ENCODE results near the gene FAU. TPM values are rescaled to one million over a fixed set of nuclear protein-coding genes. Genes with fewer than 3 reads are reported as not detected.

The FAU gene
- total and polyA plus RNA-seq, 2 of the 13 experiments (the other 11 are each of a cell fraction or from before 2014, with no cell fraction given), result 374 to 869 TPM

DNA sequence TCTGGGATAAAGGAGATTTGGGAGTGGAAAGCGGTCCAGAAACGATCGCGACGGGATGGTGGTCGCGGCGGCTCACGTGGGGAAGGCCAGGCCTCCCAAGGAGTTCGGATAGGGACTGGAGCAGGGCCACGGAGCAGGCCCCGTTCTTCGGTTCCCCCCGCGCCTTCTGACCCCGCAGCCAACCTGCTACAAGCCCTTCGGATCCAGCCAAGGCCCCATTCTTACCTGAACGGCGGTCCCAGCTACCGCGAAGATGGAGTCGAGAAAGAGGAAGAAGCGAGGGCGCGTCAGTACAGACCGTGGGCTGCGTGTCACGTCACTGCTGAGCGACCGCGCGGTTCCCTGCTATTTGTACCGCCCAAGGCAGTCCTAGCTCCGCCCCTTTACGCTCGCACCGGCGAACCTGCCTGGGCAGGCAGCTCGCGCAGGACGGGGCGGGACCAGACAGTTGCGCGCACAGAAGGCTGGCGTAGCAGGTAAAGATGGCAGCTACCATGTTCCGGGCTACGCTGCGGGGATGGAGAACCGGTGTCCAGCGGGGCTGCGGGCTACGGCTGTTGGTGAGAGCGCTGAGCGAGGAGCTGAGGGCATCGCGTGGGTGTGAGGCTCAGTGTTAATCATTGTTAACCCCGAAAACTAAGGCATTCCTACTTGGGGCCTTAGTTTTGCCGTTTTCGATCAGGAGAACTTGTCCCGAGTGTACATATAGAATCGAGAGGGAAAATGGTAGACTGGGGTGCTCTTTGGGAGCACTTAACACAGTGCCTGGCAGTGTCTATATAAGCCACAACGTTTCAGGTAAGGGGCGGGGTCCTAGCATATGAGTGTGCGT, at the start of gene FAU, which contains the start of gene MRPL49 (continued):
- 0 out of 2 replicates have a peak, but pooled peaks have one; percentile 25 for TF ChIP-seq ESRRA (CRISPR knock-in tag; IDR thresholded peaks at IDR 0.05; ENCODE audit: low read depth)
- TF ChIP-seq TBL1XR1 (IDR thresholded peaks at IDR 0.05; ENCODE audit: borderline replicate concordance, low read length, partially characterized antibody), result peak; percentile 9
- TF ChIP-seq ZC3H4 (CRISPR knock-in tag; IDR thresholded peaks at IDR 0.05; ENCODE audit: borderline replicate concordance), result no peak
- TF ChIP-seq ZNF3 (CRISPR knock-in tag; IDR thresholded peaks at IDR 0.05), result no peak
- TF ChIP-seq, protein P1, sequence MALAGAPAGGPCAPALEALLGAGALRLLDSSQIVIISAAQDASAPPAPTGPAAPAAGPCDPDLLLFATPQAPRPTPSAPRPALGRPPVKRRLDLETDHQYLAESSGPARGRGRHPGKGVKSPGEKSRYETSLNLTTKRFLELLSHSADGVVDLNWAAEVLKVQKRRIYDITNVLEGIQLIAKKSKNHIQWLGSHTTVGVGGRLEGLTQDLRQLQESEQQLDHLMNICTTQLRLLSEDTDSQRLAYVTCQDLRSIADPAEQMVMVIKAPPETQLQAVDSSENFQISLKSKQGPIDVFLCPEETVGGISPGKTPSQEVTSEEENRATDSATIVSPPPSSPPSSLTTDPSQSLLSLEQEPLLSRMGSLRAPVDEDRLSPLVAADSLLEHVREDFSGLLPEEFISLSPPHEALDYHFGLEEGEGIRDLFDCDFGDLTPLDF (CRISPR knock-in tag; IDR thresholded peaks at IDR 0.05), result peak; percentile 80; the same call in 1 of the 2 replicates
- TF ChIP-seq, protein P2, sequence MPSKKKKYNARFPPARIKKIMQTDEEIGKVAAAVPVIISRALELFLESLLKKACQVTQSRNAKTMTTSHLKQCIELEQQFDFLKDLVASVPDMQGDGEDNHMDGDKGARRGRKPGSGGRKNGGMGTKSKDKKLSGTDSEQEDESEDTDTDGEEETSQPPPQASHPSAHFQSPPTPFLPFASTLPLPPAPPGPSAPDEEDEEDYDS (CRISPR knock-in tag; IDR thresholded peaks at IDR 0.05), result peak; percentile 99
- TF ChIP-seq, protein P3, sequence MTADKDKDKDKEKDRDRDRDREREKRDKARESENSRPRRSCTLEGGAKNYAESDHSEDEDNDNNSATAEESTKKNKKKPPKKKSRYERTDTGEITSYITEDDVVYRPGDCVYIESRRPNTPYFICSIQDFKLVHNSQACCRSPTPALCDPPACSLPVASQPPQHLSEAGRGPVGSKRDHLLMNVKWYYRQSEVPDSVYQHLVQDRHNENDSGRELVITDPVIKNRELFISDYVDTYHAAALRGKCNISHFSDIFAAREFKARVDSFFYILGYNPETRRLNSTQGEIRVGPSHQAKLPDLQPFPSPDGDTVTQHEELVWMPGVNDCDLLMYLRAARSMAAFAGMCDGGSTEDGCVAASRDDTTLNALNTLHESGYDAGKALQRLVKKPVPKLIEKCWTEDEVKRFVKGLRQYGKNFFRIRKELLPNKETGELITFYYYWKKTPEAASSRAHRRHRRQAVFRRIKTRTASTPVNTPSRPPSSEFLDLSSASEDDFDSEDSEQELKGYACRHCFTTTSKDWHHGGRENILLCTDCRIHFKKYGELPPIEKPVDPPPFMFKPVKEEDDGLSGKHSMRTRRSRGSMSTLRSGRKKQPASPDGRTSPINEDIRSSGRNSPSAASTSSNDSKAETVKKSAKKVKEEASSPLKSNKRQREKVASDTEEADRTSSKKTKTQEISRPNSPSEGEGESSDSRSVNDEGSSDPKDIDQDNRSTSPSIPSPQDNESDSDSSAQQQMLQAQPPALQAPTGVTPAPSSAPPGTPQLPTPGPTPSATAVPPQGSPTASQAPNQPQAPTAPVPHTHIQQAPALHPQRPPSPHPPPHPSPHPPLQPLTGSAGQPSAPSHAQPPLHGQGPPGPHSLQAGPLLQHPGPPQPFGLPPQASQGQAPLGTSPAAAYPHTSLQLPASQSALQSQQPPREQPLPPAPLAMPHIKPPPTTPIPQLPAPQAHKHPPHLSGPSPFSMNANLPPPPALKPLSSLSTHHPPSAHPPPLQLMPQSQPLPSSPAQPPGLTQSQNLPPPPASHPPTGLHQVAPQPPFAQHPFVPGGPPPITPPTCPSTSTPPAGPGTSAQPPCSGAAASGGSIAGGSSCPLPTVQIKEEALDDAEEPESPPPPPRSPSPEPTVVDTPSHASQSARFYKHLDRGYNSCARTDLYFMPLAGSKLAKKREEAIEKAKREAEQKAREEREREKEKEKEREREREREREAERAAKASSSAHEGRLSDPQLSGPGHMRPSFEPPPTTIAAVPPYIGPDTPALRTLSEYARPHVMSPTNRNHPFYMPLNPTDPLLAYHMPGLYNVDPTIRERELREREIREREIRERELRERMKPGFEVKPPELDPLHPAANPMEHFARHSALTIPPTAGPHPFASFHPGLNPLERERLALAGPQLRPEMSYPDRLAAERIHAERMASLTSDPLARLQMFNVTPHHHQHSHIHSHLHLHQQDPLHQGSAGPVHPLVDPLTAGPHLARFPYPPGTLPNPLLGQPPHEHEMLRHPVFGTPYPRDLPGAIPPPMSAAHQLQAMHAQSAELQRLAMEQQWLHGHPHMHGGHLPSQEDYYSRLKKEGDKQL (CRISPR knock-in tag; IDR thresholded peaks at IDR 0.05; ENCODE audit: low read depth), result peak; percentile 47; the same call in 1 of the 2 replicates
- TF ChIP-seq, protein P4, sequence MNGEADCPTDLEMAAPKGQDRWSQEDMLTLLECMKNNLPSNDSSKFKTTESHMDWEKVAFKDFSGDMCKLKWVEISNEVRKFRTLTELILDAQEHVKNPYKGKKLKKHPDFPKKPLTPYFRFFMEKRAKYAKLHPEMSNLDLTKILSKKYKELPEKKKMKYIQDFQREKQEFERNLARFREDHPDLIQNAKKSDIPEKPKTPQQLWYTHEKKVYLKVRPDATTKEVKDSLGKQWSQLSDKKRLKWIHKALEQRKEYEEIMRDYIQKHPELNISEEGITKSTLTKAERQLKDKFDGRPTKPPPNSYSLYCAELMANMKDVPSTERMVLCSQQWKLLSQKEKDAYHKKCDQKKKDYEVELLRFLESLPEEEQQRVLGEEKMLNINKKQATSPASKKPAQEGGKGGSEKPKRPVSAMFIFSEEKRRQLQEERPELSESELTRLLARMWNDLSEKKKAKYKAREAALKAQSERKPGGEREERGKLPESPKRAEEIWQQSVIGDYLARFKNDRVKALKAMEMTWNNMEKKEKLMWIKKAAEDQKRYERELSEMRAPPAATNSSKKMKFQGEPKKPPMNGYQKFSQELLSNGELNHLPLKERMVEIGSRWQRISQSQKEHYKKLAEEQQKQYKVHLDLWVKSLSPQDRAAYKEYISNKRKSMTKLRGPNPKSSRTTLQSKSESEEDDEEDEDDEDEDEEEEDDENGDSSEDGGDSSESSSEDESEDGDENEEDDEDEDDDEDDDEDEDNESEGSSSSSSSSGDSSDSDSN (CRISPR knock-in tag; IDR thresholded peaks at IDR 0.05), result peak; percentile 72; the same call in 1 of the 2 replicates
- TF ChIP-seq, protein P5, sequence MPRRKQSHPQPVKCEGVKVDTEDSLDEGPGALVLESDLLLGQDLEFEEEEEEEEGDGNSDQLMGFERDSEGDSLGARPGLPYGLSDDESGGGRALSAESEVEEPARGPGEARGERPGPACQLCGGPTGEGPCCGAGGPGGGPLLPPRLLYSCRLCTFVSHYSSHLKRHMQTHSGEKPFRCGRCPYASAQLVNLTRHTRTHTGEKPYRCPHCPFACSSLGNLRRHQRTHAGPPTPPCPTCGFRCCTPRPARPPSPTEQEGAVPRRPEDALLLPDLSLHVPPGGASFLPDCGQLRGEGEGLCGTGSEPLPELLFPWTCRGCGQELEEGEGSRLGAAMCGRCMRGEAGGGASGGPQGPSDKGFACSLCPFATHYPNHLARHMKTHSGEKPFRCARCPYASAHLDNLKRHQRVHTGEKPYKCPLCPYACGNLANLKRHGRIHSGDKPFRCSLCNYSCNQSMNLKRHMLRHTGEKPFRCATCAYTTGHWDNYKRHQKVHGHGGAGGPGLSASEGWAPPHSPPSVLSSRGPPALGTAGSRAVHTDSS (CRISPR knock-in tag; conservative IDR thresholded peaks at IDR 0.05), result no peak
- no peak for TF ChIP-seq MTF2 (CRISPR knock-in tag; IDR thresholded peaks at IDR 0.05; ENCODE audit: borderline replicate concordance)
- no peak for TF ChIP-seq NR2F1 (CRISPR knock-in tag; IDR thresholded peaks at IDR 0.05)
- no peak; the same call in 1 of the 2 replicates for TF ChIP-seq ZNF678 (CRISPR knock-in tag; IDR thresholded peaks at IDR 0.05)
- peak; percentile 65; the same call in 1 of the 2 replicates for TF ChIP-seq KDM5B (CRISPR knock-in tag; IDR thresholded peaks at IDR 0.05; ENCODE audit: borderline replicate concordance)

Measured in HepG2 (cell line).